H1 (cell line): ENCODE measurements around the gene PCDH9. TPM values are rescaled to one million over a fixed set of nuclear protein-coding genes. Genes with fewer than 3 reads are reported as not detected.
A peak's percentile ranks its signal among the peaks of the same experiment; 100 is the strongest.

Experiments used
- CTCF ChIA-PET: fragments of 300-600 bp; sonication (Branson Sonifier 250); formaldehyde crosslinking; loops from one replicate; lab custom pipeline; 2021; ENCODE audit not compliant: partially characterized antibody; lab: Charles Lee
- POLR2A ChIA-PET: fragments of 300-600 bp; sonication (Branson Sonifier 250); formaldehyde crosslinking; loops from one replicate; lab custom pipeline; 2021; ENCODE audit warnings: inconsistent platforms; ENCODE audit not compliant: partially characterized antibody; lab: Charles Lee
- DNase-seq, 2 experiments: peaks; one replicate each; pipeline versions ENCODE4 v3.0.0 to v3.0.0-alpha.2; 2010 to 2022; ENCODE audit warnings: low spot score in 2 of 2, low read depth in 1 of 2, mixed read lengths in 1 of 2
- FAIRE-seq: peaks from 2 replicates; lab custom pipeline; 2011; peaks lifted over from hg19 to GRCh38; lab: Jason Lieb, UNC
- H2AFZ ChIP-seq: 2 replicates; pipeline ENCODE4 v1.8.1; 2012; ENCODE audit warnings: low read length, inconsistent platforms
- H2AK5ac ChIP-seq: 2 replicates; pipeline ENCODE4 v1.6.1; 2013; ENCODE audit warnings: low read depth, low read length
- H2BK120ac ChIP-seq: replicated peaks from 2 replicates; pipeline ENCODE3; 2013; ENCODE audit warnings: low read depth, low read length, inconsistent platforms
- H2BK12ac ChIP-seq: 2 replicates; pipeline ENCODE4 v1.6.1; 2013; ENCODE audit warnings: low read depth, low read length
- H2BK15ac ChIP-seq: 2 replicates; pipeline ENCODE4 v1.6.1; 2013; ENCODE audit warnings: low read length
- H2BK20ac ChIP-seq: 2 replicates; pipeline ENCODE4 v1.6.1; 2013; ENCODE audit warnings: low read length
- H2BK5ac ChIP-seq: 2 replicates; pipeline ENCODE4 v1.6.1; 2013; ENCODE audit warnings: low read depth, low read length
- H3K14ac ChIP-seq: 2 replicates; pipeline ENCODE4 v1.6.1; 2013; ENCODE audit warnings: inconsistent platforms; ENCODE audit not compliant: insufficient read length
- H3K18ac ChIP-seq: 2 replicates; pipeline ENCODE4 v1.6.1; 2013; ENCODE audit warnings: low read length; ENCODE audit errors: extremely low read depth
- H3K23ac ChIP-seq: 2 replicates; pipeline ENCODE4 v1.6.1; 2013; ENCODE audit warnings: inconsistent platforms; ENCODE audit not compliant: insufficient read length
- H3K23me2 ChIP-seq: 2 replicates; pipeline ENCODE4 v1.6.1; 2013; ENCODE audit warnings: low read depth, low read length
- H3K27ac ChIP-seq: 2 replicates; pipeline ENCODE4 v1.6.1; 2011; ENCODE audit warnings: low read depth, low read length, inconsistent platforms
- H3K27me3 ChIP-seq, 4 experiments: replicated peaks in 1 of 4; 1 replicate in 1 of 4; 2 replicates in 3 of 4; pipeline versions ENCODE4 v1.6.1 to v1.8.1; 2011 to 2013; ENCODE audit warnings: low read length in 3 of 4, mild to moderate bottlenecking in 3 of 4, inconsistent platforms in 2 of 4, mixed read lengths in 2 of 4, moderate library complexity in 1 of 4; ENCODE audit not compliant: control insufficient read depth in 3 of 4, insufficient read depth in 3 of 4; ENCODE audit errors: extremely low read depth in 1 of 4
- H3K36me3 ChIP-seq, 4 experiments: 2 replicates each; pipeline versions ENCODE4 v1.6.1 to v1.8.1; 2011 to 2013; ENCODE audit warnings: mild to moderate bottlenecking in 4 of 4, low read length in 3 of 4, moderate library complexity in 2 of 4, control low read depth in 1 of 4, inconsistent platforms in 1 of 4; ENCODE audit not compliant: insufficient read depth in 4 of 4, control insufficient read depth in 2 of 4
- H3K4ac ChIP-seq: replicated peaks from 2 replicates; pipeline ENCODE3; 2013; ENCODE audit warnings: low read length, low read depth, mixed read lengths, inconsistent platforms; ENCODE audit not compliant: insufficient read length
- H3K4me1 ChIP-seq, 4 experiments: replicated peaks in 1 of 4; 1 replicate in 1 of 4; 2 replicates in 3 of 4; pipeline versions ENCODE4 v1.6.1 to v1.8.1; 2011 to 2013; ENCODE audit warnings: low read length in 3 of 4, inconsistent platforms in 2 of 4, mixed read lengths in 1 of 4; ENCODE audit not compliant: insufficient read depth in 4 of 4, control insufficient read depth in 3 of 4
- H3K4me2 ChIP-seq, 2 experiments: 2 replicates each; pipeline versions ENCODE4 v1.6.1 to v1.8.1; 2011 to 2013; ENCODE audit warnings: low read depth in 2 of 2, low read length in 2 of 2, control low read depth in 1 of 2, inconsistent platforms in 1 of 2, mild to moderate bottlenecking in 1 of 2; ENCODE audit not compliant: insufficient read depth in 1 of 2
- H3K4me3 ChIP-seq, 4 experiments: fragments of 200-600, 300-600 bp in 1 of 4; sonication (generic), shearing (Covaris generic), sonication (Bioruptor Twin) in 1 of 4; 2 replicates each; pipeline versions ENCODE4 v1.5.1 to v1.8.1; 2011 to 2016; ENCODE audit warnings: low read length in 4 of 4, low read depth in 3 of 4, control low read depth in 2 of 4, inconsistent platforms in 2 of 4, mild to moderate bottlenecking in 2 of 4, mixed read lengths in 1 of 4, moderate library complexity in 1 of 4; ENCODE audit not compliant: insufficient read depth in 2 of 4; ENCODE audit errors: extremely low read depth in 1 of 4
- H3K56ac ChIP-seq: replicated peaks from 2 replicates; pipeline ENCODE3; 2013; ENCODE audit warnings: low read depth, mild to moderate bottlenecking, mixed read lengths, low read length, inconsistent platforms; ENCODE audit not compliant: insufficient read length
- H3K79me1 ChIP-seq: 2 replicates; pipeline ENCODE4 v1.6.1; 2013; ENCODE audit warnings: low read depth, low read length, control low read depth
- H3K79me2 ChIP-seq, 2 experiments: 2 replicates each; pipeline versions ENCODE4 v1.6.1 to v1.8.1; 2012 to 2013; ENCODE audit warnings: low read length in 2 of 2, mild to moderate bottlenecking in 2 of 2, inconsistent platforms in 1 of 2; ENCODE audit not compliant: insufficient read depth in 2 of 2, control insufficient read depth in 1 of 2
- H3K9ac ChIP-seq, 4 experiments: replicated peaks in 1 of 4; 1 replicate in 1 of 4; 2 replicates in 3 of 4; pipeline versions ENCODE4 v1.6.1 to v1.8.1; 2011 to 2013; ENCODE audit warnings: low read depth in 3 of 4, low read length in 3 of 4, control low read depth in 2 of 4, mild to moderate bottlenecking in 2 of 4, moderate library complexity in 2 of 4, inconsistent platforms in 1 of 4; ENCODE audit errors: extremely low read depth in 1 of 4
- H3K9me3 ChIP-seq, 2 experiments: 2 replicates each; pipeline versions ENCODE4 v1.6.1 to v1.8.1; 2012 to 2013; ENCODE audit warnings: mild to moderate bottlenecking in 2 of 2, moderate library complexity in 2 of 2, control low read depth in 1 of 2, inconsistent platforms in 1 of 2, low read depth in 1 of 2, low read length in 1 of 2, mixed read lengths in 1 of 2; ENCODE audit not compliant: insufficient read depth in 2 of 2
- H4K20me1 ChIP-seq, 2 experiments: replicated peaks in 1 of 2; 2 replicates each; pipeline versions ENCODE3 to v1.8.1; 2011 to 2013; ENCODE audit warnings: inconsistent platforms in 2 of 2, low read length in 2 of 2, mild to moderate bottlenecking in 1 of 2; ENCODE audit not compliant: insufficient read depth in 2 of 2, control insufficient read depth in 1 of 2
- H4K5ac ChIP-seq: 2 replicates; pipeline ENCODE4 v1.6.1; 2013; ENCODE audit warnings: low read length, low read depth, mixed read lengths, inconsistent platforms; ENCODE audit not compliant: insufficient read length
- H4K8ac ChIP-seq: 2 replicates; pipeline ENCODE4 v1.8.0; 2013; ENCODE audit warnings: mild to moderate bottlenecking, moderate library complexity, low read length, inconsistent platforms; ENCODE audit not compliant: insufficient read depth; ENCODE audit errors: extremely low read depth
- H4K91ac ChIP-seq: replicated peaks from 2 replicates; pipeline ENCODE3; 2013; ENCODE audit warnings: low read length, mixed read lengths, inconsistent platforms; ENCODE audit not compliant: insufficient read length
- CBX8 ChIP-seq: fragments of 300-800, 300-1000 bp; sonication (generic); IDR thresholded peaks from 2 replicates; pipeline ENCODE4 v1.7.1; 2016; ENCODE audit warnings: low read depth, low read length, borderline replicate concordance
- CEBPB ChIP-seq: IDR thresholded peaks from 2 replicates; pipeline ENCODE4 v1.6.1; 2012; ENCODE audit warnings: low read depth, low read length
- SIN3A ChIP-seq, 2 experiments: IDR thresholded peaks in 1 of 2; conservative IDR thresholded peaks in 1 of 2; 2 replicates each; pipeline ENCODE4 v1.6.1; 2011 to 2012; ENCODE audit warnings: low read length in 2 of 2, improper control_type of control experiment in 1 of 2, low read depth in 1 of 2, mild to moderate bottlenecking in 1 of 2
- TAF1 ChIP-seq: IDR thresholded peaks from 2 replicates; pipeline ENCODE4 v1.6.1; 2011; ENCODE audit warnings: mild to moderate bottlenecking, low read depth, low read length
- WGBS, 2 experiments: shearing (Covaris generic) in 1 of 2; methylation state at CpG; one replicate each; pipeline versions ENCODE4 v1.1.6 to v1.1.7; 2013 to 2015; ENCODE audit warnings: low lambda C conversion rate in 2 of 2, mixed read lengths in 2 of 2, inconsistent platforms in 1 of 2, low coverage in 1 of 2, missing lambda C conversion rate in 1 of 2; ENCODE audit not compliant: insufficient replicate concordance in 2 of 2, insufficient coverage in 1 of 2, insufficient read length in 1 of 2; ENCODE audit errors: extremely low coverage in 1 of 2, missing lambda C conversion rate in 1 of 2; 5-methylcytosine and 5-hydroxymethylcytosine counted together
- polyA plus RNA-seq, 7 experiments: library from polyadenylated mRNA; depleted of rRNA in 3 of 7; stranded (reverse) in 5 of 7; unstranded in 2 of 7; fragments of >200 nt in 5 of 7; fragments of 200-250 nt in 2 of 7; gene quantifications; 1 replicate in 5 of 7; 2 replicates in 1 of 7; 4 replicates in 1 of 7; pipeline versions ENCODE4 v1.2.1 to v1.2.3, GENCODE V29; 2011 to 2013; ENCODE audit warnings: missing spikeins in 2 of 7, mixed read lengths in 2 of 7
- total RNA-seq: library from RNA; stranded (reverse); fragmentation: NEBNext Ultra II Directional; extraction: Animal tissue kit (Norgen Biotek cat#: 25700); gene quantifications from 2 replicates; pipeline ENCODE4 v1.2.1, GENCODE V29; 2021
- TF ChIP-seq, protein P1 (sequence below): IDR thresholded peaks from 2 replicates; pipeline ENCODE4 v1.6.1; 2012; ENCODE audit warnings: low read length, inconsistent platforms

PCDH9 gene
- total and polyA plus RNA-seq, 2 of the 8 experiments (the other 6 are each of a cell fraction or from before 2014, with no cell fraction given) = 0.12 to 0.60 TPM

DNA sequence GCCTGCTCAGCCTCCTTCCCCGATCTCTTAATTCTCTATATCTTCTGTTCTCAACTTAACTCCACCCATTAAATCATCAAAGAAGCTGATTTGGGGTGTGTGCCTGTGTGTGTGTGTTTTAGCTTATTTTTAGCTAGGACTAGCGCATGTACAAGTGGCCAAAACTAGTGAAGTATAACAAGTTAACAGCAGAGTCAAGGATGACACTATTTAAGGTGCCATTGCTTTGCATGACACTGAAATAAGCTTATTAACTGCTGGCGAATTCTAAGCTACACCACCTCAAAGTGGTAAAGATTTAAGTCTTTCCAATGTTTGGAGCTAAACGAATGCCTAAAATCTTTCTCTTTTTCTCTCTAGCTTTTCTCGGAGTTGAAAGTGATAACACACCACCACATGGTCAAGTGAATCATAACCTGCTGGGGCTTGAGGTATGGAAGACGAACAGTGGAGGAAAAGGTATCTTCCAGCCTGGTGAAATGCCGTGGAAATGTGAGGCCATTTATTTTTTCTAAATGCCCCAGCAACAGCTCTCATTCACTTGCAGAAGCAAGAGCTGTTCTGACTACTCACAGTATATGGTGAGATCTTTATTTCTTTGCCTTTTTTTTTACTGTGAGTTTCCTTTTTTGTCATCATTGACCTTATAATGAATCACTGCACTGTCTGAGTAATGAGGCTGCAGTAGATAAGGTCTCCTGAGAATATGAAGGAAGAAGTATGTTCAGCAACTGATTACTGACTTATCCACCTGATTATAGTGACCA lies 570.3 kb downstream of the PCDH9 start:
- CTCF ChIA-PET = interaction anchor here (0.9 to 1.1 kb wide), 2 partner anchors 12 to 201 kb away, joined by 3 read pairs; no protein-coding TSS in a partner anchor

More for the DNA sequence above, 570.3 kb downstream of the PCDH9 start:
- H3K79me2 ChIP-seq = no peaks in the 10 kb centered on the region
- no peak overlapping the region for H3K9ac ChIP-seq
- POLR2A ChIA-PET = interaction anchor here (0.6 kb wide), 1 partner anchor 35 kb away, joined by 3 read pairs; no protein-coding TSS in a partner anchor
- no peak overlapping the region for H3K56ac ChIP-seq
- peak overlapping the region; percentile 42 for H2AFZ ChIP-seq
- H3K9me3 ChIP-seq = no peaks in the 10 kb centered on the region
- no peaks in the 10 kb centered on the region for H3K36me3 ChIP-seq
- 84% methylated on average over 7 of the region's 7 CpGs; no CpG with 5 or more reads in 1 of the 2 experiments for WGBS, 2 experiments
- H2BK5ac ChIP-seq = no peak overlapping the region
- H3K23ac ChIP-seq = no peak overlapping the region
- no peaks in the 10 kb centered on the region for H3K27me3 ChIP-seq
- H3K18ac ChIP-seq = no peak overlapping the region
- no peak overlapping the region for H4K8ac ChIP-seq
- no peaks in the 10 kb centered on the region for H3K4me1 ChIP-seq
- FAIRE-seq = no peak
- no peak overlapping the region for H2AK5ac ChIP-seq
- no peak overlapping the region for H4K91ac ChIP-seq
- H3K4ac ChIP-seq = no peak overlapping the region
- H3K4me3 ChIP-seq = no peak overlapping the region
- H4K5ac ChIP-seq = no peak overlapping the region
- H3K27ac ChIP-seq = no peak overlapping the region
- no peak overlapping the region for H3K14ac ChIP-seq
- no peak for DNase-seq
- H2BK15ac ChIP-seq = no peak overlapping the region
- H3K23me2 ChIP-seq = no peaks in the 10 kb centered on the region
- no peak overlapping the region for H2BK20ac ChIP-seq
- TF ChIP-seq CBX8 = no peak
- no peak for TF ChIP-seq SIN3A (conservative IDR thresholded peaks at IDR 0.05 in 1 of 2, IDR thresholded peaks at IDR 0.05 in 1 of 2; ENCODE audit: low read depth in 1 of 2, low read length in 2 of 2)
- no peak for TF ChIP-seq TAF1
- TF ChIP-seq CEBPB = no peak
- TF ChIP-seq, protein P1, sequence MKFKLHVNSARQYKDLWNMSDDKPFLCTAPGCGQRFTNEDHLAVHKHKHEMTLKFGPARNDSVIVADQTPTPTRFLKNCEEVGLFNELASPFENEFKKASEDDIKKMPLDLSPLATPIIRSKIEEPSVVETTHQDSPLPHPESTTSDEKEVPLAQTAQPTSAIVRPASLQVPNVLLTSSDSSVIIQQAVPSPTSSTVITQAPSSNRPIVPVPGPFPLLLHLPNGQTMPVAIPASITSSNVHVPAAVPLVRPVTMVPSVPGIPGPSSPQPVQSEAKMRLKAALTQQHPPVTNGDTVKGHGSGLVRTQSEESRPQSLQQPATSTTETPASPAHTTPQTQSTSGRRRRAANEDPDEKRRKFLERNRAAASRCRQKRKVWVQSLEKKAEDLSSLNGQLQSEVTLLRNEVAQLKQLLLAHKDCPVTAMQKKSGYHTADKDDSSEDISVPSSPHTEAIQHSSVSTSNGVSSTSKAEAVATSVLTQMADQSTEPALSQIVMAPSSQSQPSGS = no peak
- H2BK120ac ChIP-seq = no peak overlapping the region
- H2BK12ac ChIP-seq = no peak overlapping the region
- no peaks in the 10 kb centered on the region for H3K79me1 ChIP-seq
- no peaks in the 10 kb centered on the region for H4K20me1 ChIP-seq
- H3K4me2 ChIP-seq = no peak overlapping the region
